ENCODE measurements around the gene HOXD10.

Gene HOXD10

DNA sequence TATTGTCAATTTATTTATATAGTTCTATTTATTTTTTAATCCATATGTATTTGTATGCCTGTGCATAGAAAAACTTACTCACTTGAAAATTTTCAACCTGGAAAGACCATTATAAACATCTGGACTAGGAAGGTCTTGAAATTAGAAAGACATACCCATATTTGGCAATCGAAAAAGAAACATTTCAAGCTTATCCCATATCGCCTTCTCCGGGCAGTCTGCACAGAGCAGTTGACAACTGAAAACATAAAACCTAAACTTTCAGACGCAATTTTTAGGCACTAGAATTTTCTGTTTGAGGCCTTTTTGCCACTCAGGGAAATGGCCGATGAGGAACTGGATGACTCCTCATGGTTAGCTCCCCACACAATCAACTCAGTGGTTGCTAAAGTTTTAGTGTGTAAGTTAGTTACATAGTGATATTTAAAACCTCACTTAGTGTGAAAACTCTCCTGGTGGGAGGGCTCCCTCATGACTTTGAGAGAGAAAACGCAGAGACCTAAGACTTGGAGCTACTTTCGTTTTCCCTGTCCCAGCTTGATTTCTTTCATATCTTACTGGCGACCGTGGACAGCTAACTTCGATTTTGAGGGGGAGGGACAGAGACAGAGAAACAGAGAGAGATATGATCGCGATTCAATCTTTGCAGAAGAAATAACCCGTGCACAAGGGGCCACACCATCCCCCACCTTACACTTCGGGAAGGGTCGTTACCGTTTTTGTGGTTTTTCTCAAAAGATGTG lies 20.2 kb upstream of the HOXD10 start:
- DNase-seq = no peak

DNA sequence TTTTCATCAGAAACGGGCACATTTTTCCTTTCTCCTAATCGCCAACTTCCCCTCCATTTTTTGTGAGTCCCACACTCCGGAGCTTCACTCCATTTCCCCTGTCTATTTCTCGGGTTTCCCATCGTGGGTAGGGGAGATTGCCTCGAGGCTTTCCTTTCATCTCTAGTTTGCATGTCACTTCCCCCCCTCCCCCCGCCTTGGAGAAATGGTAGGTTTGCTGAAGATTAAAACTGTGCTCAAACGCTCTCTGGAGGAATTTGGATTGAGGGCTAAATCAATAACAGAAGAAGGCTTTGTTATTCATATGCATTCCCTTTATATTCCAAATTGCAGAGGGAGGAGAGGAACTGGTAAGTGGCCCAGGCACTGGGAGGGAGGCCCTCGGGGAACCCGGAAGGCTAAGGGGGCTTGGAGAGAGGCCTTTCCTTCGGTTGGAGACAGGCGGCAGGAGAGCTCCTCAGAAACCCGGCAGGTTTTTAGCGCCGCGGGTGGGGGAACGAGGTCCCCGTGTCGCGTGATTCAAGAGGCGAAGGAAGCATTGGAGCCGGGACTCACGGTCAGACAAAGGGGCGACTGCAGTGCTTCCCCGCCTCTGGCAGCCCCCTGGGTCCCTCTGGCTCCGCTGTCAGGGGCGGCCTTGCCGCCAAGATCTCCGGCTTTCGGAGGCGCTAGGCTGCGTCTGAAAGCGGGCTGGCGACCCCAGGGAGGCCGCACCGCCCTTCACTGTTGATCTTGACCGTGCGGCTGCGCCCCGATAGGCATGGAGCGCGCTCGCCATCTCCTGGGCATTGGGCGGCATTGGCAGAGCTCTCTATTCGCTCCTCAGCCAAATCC lies 19.4 kb upstream of the HOXD10 start:
- DNase-seq = peak; percentile 74 to 95 (median 88)

DNA sequence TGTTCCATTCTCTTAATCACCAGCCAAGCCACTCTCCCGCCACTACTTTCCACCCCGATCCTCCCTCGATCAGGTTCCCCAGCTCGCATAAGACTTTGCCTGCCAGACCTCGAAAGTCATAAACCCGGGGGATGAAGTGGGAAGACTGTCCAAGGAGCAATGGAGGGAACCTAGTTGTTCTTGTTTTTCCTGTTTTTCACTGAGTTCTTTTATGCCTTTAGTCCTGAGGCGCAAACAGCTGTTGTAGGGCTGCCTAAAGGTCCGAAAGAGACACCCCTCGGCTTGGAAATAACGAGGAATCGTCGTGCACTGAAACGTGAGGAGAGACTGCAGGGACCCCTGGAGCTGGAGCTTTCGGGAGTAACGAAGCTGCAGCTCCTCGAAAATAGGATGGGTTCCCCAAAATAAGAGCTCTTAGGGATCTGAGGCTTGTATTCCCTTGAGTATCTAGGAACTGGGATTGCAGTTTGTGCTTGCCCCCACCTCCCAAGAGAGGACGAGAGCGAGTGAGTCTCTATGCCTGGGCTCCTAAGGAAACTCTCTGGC lies 18.7 kb upstream of the HOXD10 start:
- DNase-seq = peak in 1 of 3 experiments; percentile 83

DNA sequence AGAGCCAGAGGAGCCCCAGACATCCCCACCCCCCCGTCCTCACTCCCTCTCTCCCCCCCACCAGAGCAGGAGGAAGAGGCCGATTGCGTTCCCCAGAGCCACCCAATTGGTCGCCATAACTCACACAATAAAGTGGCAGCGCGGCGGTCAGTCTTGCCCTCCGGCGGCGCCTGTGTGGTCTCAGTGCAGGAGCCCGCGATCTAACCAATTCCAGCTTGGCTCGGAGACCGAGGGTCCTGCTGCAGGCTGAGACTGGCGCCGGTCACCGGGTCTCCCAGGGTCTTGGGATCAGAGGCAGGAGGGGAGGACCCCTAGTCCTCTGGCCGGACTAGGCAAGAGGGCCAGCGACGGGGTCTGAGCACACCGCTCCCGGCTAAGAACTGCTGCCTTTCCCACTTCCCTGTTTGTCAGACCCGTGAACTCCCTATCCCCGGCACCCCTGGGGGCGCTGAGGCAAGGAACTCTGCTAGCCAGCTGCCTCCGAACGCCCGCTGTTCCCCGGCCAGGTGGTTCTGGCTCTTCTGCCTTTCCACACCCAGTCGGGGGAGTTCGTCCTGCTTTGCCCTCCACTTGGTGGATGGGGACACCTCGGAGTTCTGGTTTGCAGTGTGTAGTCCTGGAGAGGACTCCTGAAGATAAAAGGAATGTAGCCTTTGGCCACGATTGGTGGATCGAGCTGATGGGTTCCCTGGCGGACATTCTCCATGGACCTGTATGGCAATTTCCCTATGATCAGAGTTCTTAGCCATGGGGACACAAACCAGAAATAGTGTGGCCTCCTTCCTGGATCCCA lies 18.0 kb upstream of the HOXD10 start:
- peak in 2 of 3 experiments; percentile 80 to 87 for DNase-seq

- no peak for DNase-seq
Observed at GRCh38 chr2:176099159-176099727, 17.3 kb upstream of the HOXD10 start.

GRCh38 chr2:176099728-176100546 lies 16.6 kb upstream of the HOXD10 start, which contains the start of gene HOXD12:
TSS of gene HOXD12 (plus strand) at chr2:176099795. CDS start at chr2:176099802, 7 bp downstream.
- DNase-seq = no peak

DNA sequence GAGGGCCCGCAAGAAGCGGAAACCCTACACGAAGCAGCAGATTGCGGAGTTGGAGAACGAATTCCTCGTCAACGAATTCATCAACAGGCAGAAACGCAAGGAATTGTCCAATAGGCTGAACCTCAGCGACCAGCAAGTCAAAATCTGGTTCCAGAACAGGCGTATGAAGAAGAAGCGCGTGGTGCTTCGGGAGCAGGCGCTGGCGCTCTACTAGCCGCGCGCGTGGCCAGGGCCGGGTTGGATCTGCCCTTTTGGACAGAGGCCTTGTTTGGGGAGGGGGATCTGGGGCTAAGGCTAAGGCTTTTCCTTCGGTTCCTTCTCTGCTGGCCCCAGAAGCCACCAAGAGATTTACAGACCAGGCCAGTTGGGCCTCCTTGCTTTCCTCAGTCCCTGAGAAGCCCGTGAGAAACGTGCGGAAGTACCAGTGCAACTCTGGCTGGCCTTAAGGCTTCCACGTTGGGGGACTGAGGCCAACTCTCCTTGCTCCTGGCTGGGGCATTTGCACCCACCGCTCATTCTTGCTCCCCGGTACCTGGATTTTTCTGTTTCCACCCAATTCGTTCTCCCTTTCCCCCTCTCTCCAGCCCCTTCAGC lies 15.9 kb upstream of the HOXD10 start:
- no peak for DNase-seq

- DNase-seq = no peak
Observed at GRCh38 chr2:176101216-176101830, 15.3 kb upstream of the HOXD10 start.

DNA sequence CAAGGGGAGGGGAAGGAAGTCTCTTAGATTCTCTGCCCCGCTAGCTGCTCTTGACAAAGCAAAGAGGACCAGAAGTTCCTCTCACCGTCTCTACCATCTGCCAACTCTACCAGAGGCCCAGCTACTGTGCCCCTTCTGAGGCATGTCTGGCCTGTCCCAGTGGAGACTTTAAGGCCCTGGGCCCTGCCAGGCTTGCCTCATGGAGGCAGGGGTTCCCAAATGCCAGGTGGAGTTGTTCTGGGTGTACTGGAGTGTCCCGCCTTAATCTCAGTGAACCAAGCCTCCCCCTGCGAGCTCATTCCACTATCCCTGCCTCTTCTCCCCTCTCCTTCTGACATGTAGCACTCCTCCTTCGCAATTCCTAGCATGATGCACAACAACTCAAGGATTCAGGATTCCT lies 14.7 kb upstream of the HOXD10 start:
- no peak for DNase-seq

DNA sequence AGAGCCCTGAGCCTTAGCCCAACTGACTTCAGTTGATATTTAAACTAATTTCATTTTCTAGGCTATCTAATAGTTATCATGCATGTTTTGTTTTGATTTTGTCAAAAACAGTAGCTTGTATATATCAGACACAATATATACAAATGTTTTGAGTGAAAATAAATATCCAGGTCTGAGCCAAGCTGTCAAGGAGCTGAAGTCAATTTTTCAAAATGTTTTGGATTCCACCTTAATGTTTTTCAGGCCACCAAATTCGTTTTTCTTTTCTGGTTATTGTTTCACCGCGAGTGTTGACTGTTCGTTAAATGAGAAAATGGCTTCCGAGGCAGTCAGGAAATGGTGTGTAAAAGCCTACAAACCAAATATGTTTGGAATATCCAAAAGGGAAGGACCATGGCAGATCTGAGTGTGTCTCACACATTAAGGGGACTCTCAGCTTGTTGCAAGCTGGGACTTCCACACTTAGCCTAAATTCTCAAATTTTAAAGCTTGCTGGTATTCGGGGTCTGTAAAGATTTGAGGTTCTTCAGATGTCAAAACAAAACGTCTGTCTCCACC lies 14.2 kb upstream of the HOXD10 start:
- no peak for DNase-seq

DNA sequence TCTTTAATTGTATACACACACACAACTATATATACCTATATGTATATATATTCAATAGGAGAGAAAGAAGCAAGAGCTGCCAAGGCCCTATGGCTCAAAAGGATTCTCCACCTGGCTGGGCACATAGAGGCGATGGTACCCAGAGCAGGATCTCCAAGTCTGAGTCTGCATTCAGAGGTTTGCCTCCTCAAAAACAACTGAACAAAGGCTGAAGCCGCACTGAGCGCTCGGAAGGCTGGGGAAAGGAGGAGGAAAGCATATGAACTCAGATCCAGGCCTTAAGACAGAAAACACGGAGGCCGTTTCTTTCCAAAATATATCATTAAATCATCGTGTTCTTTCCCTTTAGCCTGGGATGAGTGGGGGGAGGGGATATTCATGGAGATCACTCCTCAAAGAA lies 13.4 kb upstream of the HOXD10 start:
- DNase-seq = no peak

DNA sequence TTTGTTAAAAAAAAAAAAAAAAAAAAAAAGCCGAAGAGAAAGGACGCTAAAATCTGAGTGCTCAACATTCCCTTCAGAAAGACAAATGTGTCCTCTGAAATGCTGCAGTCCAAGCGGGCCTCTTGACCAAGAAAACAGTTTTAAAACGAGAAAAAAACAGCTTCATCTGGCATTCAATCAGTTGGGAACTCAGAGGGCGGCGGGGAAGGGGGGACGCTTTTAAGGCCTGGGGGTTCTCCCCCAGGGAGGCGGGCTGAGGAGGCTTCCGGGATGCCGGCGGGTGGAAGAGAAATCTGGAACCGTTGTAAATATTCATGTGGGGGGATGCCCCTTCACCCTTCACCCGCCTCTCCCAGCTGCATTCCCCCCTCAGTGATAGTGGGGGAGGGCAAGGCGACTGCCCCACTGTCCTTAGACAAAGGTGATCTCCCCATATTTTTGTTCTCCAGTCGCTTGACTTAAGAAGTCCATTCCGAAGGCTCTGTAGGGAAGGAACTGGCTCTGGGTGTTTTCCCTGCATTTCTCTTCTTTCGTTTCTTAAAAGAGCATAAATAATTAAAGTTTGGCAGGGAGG lies 12.7 kb upstream of the HOXD10 start:
- no peak for DNase-seq

DNA sequence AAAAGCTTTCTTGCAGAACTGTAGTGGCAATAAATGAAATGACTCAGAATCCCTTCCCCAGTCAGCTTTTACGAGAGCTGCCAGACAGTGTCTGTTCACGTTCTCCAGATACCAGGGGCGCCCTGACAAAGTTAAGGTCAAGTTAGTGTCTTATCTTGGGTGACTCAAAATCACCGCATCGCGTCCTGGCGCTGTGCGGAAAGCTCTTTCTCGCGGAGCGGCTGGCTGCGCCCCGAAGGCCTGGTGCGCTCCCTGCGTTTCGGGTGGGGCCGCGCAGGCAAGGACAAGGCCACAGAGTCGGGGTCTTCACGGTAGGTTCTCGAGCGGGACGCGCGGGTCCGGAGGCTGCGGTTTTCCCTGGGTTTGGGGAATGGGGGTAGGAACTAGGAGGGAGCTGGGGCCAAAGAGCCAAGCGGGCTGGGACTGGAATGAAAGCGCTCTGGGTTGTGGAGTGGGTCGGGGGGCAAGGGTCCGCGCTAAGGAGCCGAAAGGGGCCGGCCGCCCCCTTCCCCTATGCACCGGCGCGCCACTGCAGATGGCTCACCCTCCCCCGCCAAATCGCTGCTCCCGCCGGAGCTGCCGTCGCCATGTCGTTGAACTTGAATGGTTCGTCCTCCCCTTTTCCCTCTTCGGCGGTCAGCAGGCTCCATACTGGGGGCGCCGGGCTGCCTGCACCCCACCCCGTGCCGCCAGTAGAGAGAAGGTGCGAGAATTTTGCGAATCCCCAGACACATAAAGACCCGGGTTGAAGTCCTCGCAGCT lies 12.1 kb upstream of the HOXD10 start:
- DNase-seq = no peak

DNA sequence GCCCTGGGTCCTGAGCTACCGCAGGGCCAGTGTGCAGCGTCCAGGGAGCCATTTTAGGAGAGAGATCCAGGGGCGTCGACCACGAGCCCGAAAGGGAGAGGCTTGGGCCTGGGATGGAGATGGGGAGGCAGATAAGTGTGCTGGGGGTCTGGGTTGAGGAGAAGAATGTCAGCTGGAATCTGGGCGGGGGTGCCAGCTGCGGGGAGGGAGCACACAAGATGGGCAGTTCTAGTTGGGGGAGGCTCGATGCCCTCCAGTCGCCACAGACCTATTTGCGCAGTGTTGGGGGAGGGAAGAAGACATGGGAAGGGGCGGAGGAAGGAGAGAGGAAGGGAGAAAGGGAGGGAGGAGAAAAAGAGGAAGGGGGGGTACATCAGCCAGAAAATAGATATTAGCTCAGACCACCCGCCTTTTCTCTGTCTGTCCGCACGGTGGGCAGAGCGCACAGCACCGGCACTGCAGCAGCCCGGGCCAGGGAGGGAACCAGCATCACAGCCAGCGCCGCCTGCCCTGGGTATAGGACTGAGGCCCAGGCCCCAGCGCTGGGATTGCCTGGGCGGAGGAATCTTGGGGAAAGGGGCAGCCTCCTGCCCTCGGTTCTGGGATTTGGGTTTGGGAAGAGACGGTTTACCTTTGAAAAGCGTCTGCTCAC lies 11.4 kb upstream of the HOXD10 start:
- DNase-seq = no peak

DNA sequence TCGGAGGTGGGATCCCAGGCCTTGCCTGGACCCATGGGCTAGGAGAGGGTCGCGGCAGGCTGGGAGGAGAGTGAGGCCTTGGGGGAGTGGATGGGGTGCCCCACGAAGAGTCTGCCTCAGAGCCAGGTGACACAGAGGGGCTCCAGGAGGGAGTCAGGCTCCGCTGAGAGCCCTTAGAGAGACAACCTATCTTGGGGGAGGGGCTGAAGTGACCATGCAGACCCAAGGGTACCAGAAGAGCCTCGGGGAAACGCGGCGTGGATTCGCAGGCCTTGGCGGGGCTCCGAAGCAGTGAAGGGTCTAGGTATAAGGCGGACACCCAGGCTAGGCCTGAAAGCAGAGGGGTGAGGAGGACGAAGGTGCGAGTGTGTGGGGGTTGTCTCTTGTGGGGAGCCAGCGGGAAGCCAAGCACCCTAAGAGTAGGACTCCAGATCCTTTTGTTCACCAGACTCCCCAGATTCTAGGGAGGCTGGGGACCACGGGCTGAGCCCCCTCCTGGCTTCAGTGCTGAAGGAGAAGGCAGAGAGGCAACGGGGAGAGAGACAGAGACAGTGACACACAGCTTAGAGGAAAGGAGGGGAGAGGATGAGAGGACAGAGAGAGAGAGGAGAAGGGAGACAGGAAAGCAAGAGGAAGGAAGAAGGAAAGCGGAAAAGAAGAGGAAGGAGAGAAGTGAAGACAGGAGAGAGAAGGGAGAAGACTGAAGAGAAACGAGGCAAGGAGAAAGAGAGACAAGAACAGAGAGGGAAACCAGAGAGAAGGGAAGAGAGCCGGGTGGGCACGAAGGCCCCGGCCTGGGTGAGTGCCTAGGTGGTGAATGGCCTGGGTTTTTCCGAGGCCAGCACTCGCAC lies 10.6 kb upstream of the HOXD10 start:
- no peak for DNase-seq

DNA sequence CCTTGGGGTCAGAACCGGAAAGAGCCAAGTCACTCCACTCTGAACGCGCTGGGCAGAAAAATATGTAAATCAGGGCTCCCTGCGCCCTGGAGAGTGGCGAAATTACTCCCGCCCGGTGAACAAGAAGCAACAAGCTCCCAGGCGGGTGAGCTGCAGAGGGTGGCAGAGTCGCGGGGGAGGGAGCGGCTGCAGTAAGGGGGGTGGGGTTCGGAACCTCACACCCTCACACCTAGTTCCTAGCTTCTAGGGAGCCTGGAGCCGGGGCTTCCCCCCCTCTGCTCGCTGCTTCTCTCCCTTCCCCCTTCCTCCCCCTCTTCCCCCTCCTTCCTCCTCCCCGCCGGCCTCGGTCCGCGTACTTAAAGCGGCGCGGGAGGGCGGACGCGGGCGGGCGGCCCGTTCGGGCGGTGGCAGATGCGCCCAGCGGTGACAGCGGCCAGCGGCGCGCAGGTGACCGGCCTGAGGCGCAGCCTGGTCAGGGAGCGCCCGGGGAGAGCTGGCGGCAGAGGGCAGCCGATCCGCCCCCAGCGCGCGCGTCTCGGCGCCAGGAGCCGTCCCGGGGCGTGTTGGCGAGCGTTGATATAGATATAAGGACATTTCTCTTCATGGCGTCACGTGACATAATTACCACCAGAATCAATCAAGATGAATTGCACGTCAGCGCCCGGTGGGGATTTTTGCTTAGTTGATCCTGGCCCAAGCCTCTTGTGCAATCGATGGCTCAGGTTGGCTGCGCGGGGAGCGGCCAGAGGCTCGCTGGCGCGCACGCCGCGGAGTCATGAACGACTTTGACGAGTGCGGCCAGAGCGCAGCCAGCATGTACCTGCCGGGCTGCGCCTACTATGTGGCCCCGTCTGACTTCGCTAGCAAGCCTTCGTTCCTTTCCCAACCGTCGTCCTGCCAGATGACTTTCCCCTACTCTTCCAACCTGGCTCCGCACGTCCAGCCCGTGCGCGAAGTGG lies 9.7 kb upstream of the HOXD10 start, which contains the start of gene HOXD11:
HOXD11 (plus strand) TSS at position 700 of the 959 bp plus-strand sequence; CDS start at position 776, 76 bp downstream.
- DNase-seq = peak; percentile 61 to 96 (median 91)

All from NCI-H1417 (cell line).